DOHH2 (cell line): Measurements from ENCODE around the gene BAX.

ENCODE experiments used
- CTCF ChIP-seq: fragments of 200-600 bp; sonication (generic); IDR thresholded peaks from one replicate; pipeline ENCODE4 v1.5.1; 2014; ENCODE audit warnings: antibody characterized with exemption, mild to moderate bottlenecking, low read depth, low read length; ENCODE audit not compliant: poor library complexity, severe bottlenecking
- EZH2phosphoT487 ChIP-seq: fragments of 200-600 bp; sonication (generic); IDR thresholded peaks from 2 replicates; pipeline ENCODE4 v1.6.1; 2017; ENCODE audit warnings: borderline replicate concordance, mild to moderate bottlenecking, antibody characterized with exemption, low read length, moderate library complexity, mixed read lengths

- TF ChIP-seq CTCF: no peak
- no peak for TF ChIP-seq EZH2phosphoT487
These were observed 41.4 kb upstream of the BAX start for GRCh38 chr19:48913114-48913889.
